Activated CD4-positive, alpha-beta T cell treated with anti-CD3 and anti-CD28 coated beads, Interleukin-2, amount 10 ng/mL, durations not matched to agents 7 days and 5 days (primary cell): ENCODE measurements around the gene S100A14. TPM values are rescaled to one million over a fixed set of nuclear protein-coding genes. Genes with fewer than 3 reads are reported as not detected.

Source experiments
- CTCF ChIA-PET: fragments of 350-600 bp; sonication (Branson Sonifier 250); formaldehyde crosslinking; loops from one replicate; lab custom pipeline; 2021; ENCODE audit warnings: antibody characterized with exemption; lab: Charles Lee
- POLR2A ChIA-PET: fragments of 350-600 bp; sonication (Branson Sonifier 250); formaldehyde crosslinking; loops from one replicate; lab custom pipeline; 2021; ENCODE audit warnings: antibody characterized with exemption; lab: Charles Lee
- DNase-seq: peaks from one replicate; pipeline ENCODE4 v3.0.0-alpha.2; 2020
- H3K27ac Mint-ChIP-seq: one replicate; pipeline ENCODE4 v1.8.0; 2021; ENCODE audit warnings: mild to moderate bottlenecking, moderate library complexity, mixed read lengths
- H3K27me3 Mint-ChIP-seq: one replicate; pipeline ENCODE4 v1.8.0; 2021; ENCODE audit warnings: mixed read lengths
- H3K36me3 Mint-ChIP-seq: one replicate; pipeline ENCODE4 v1.8.0; 2021; ENCODE audit warnings: low read depth, mixed read lengths
- H3K4me1 Mint-ChIP-seq: one replicate; pipeline ENCODE4 v1.8.0; 2021; ENCODE audit warnings: mixed read lengths
- H3K4me3 Mint-ChIP-seq: one replicate; pipeline ENCODE4 v1.8.0; 2021; ENCODE audit warnings: mild to moderate bottlenecking, moderate library complexity, mixed read lengths
- H3K9me3 Mint-ChIP-seq: one replicate; pipeline ENCODE4 v1.8.0; 2021; ENCODE audit warnings: mixed read lengths
- total RNA-seq, 2 experiments: library from RNA; stranded (reverse); gene quantifications; one replicate each; pipeline ENCODE4 v1.2.3, GENCODE V29; 2021

The S100A14 gene
- total RNA-seq: not detected

DNA sequence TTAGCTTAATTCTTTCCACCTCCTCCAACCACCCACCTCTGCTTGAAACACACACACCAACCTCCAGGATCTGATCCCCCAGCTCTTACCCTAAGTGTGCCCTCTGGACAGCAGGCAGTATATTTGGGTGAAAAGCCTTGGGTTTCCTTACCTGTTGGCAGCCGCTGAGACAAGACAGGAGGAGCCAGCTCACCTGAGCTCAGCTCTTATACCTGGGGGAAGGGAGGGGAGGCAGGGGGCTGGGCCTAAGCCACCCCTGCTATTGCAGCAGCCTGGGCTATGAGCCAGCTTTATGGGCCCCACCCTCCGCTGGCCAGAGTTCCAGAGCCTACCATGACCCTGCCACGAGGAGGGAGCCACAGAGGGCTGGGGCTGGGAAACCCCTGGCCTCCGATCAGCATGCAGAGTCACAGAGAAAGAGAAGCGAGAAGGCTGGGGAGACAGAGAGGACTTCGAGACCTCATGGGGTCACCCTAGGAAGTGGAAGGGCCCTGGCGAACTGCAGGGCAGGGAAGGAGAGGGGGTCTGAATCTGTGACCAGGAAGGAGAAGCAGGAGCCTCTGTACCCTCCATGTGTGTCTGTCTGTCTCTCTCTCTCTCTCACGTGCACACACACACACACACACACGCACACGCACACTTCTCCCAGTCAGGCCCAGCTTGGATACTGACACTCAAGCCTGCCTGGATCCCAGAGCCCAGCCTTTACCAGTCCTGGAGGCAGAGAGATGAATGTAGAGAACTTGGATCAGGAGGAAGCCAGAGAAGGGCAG lies at the start of gene S100A14:
TSS of gene S100A14 (minus strand) at position 182 of the 773 bp plus-strand sequence. CDS start 467 bp downstream, outside the sequence.
- no peaks in the 10 kb centered on the region for H3K27me3 Mint-ChIP-seq
- DNase-seq: no peak
- POLR2A ChIA-PET: interaction anchor here (0.6 kb wide), 1 partner anchor 193 kb away, joined by 3 read pairs; no protein-coding TSS in a partner anchor
- CTCF ChIA-PET: interaction anchor here (1.4 to 8.0 kb wide), 7 partner anchors 11 to 96 kb away, joined by 3 to 45 read pairs (median 4); partner anchors contain the start of genes CHTOP, S100A1 and S100A13
- H3K9me3 Mint-ChIP-seq: no peaks in the 10 kb centered on the region
- H3K4me3 Mint-ChIP-seq: no peak within 1 kb of the TSS
- H3K27ac Mint-ChIP-seq: peak within 1 kb of the TSS; percentile 55
- no peaks in the 10 kb centered on the region for H3K36me3 Mint-ChIP-seq
- H3K4me1 Mint-ChIP-seq: peaks cover 7% of the 10 kb centered on the region

DNA sequence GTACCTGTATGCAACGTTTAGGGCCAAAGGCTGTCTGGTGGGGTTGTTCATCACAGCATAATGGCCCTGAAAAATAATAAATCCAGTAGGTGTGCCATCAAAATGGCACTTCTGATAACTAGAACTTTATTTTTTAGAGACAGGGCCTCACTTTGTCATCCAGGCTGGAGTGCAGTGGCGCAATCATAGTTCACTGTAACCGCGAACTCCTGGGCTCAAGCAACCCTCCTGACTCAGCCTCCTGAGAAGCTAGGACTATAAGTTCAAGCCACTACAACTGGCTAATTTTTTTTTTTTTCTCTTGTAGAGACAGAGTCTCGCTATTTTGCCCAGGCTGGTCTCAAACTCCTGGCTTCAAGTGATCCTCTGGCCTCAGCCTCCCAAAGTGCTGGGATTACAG lies 47.1 kb upstream of the S100A14 start:
- H3K4me3 Mint-ChIP-seq: no peak overlapping the region
- no peak overlapping the region for H3K27ac Mint-ChIP-seq
- H3K36me3 Mint-ChIP-seq: peaks cover 69% of the 10 kb centered on the region
- H3K9me3 Mint-ChIP-seq: no peaks in the 10 kb centered on the region
- peaks cover 31% of the 10 kb centered on the region for H3K4me1 Mint-ChIP-seq
- DNase-seq: no peak
- H3K27me3 Mint-ChIP-seq: no peaks in the 10 kb centered on the region
- POLR2A ChIA-PET: no interaction called here
- CTCF ChIA-PET: interaction anchor here (1.2 kb wide), 1 partner anchor 13 kb away, joined by 3 read pairs; no protein-coding TSS in a partner anchor

DNA sequence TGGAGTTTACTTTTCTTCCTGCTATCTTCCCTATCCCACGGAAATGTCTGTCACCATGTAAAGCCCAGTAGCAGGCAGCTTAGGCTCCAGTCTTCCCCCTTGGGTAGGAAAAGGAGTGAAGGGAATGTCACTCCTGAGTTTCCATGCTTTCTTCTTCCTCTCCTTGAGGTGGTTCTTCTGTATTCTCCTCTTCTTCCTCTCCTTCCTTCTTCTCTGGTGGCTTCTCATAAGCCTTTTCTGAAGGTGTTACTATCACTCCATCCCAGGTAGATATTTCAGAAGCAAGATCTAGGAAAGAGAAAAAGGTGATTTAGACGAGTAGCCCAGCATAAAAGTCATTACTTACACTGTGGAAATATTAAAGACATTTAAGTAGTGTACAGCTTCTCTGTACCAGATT lies 46.1 kb upstream of the S100A14 start:
- ChIA-PET POLR2A (no interaction called here), CTCF (interaction anchor here (0.6 kb wide), 1 partner anchor 10 kb away, joined by 4 read pairs; no protein-coding TSS in a partner anchor)
- Mint-ChIP-seq H3K27ac (peak overlapping the region; percentile 15), H3K36me3 (peaks cover 60% of the 10 kb centered on the region), H3K27me3 (no peaks in the 10 kb centered on the region), H3K4me1 (peaks cover 22% of the 10 kb centered on the region), H3K4me3 (no peak overlapping the region), H3K9me3 (no peaks in the 10 kb centered on the region)
- no peak for DNase-seq

- ChIA-PET POLR2A (no interaction called here), CTCF (no interaction called here)
- Mint-ChIP-seq H3K27me3 (no peaks in the 10 kb centered on the region), H3K4me3 (no peak overlapping the region), H3K27ac (peak overlapping the region; percentile 25), H3K9me3 (no peaks in the 10 kb centered on the region), H3K4me1 (peaks cover 23% of the 10 kb centered on the region), H3K36me3 (peaks cover 52% of the 10 kb centered on the region)
- DNase-seq: no peak
These were observed 45.1 kb upstream of the S100A14 start for GRCh38 chr1:153661111-153661708.

DNA sequence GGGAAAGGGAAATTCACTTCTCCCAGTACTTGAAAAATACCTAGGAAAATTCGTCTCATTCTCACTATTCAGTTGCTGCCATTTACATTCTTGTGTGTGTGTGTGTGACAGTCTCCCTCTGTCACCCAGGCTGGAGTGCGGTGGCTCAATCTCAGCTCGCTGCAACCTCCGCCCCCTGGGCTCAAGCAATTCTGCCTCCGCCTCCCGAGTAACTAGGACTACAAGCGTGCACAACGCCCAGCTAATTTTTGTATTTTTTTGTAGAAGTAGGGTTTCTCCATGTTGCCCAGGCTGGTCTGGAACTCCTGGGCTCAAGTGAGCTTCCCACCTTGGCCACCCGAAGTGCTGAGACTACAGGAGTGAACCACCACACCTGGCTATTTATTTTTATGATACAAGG lies 43.5 kb upstream of the S100A14 start:
- CTCF ChIA-PET: interaction anchor here (1.0 to 1.7 kb wide), 3 partner anchors 8 to 12 kb away, joined by 3 to 6 read pairs (median 4); no protein-coding TSS in a partner anchor
- H3K4me1 Mint-ChIP-seq: peaks cover 19% of the 10 kb centered on the region

GRCh38 chr1:153659175-153659534 lies 43.0 kb upstream of the S100A14 start:
- peak overlapping the region; percentile 89 for H3K27ac Mint-ChIP-seq
- no peaks in the 10 kb centered on the region for H3K9me3 Mint-ChIP-seq
- H3K36me3 Mint-ChIP-seq: peaks cover 32% of the 10 kb centered on the region
- ChIA-PET POLR2A (interaction anchor here (0.6 to 1.2 kb wide), 2 partner anchors 25 to 557 kb away, joined by 4 to 6 read pairs; partner anchors contain the start of gene CHTOP), CTCF (interaction anchor here (1.0 to 1.7 kb wide), 3 partner anchors 8 to 12 kb away, joined by 3 to 6 read pairs (median 4); no protein-coding TSS in a partner anchor)
- H3K4me1 Mint-ChIP-seq: peaks cover 19% of the 10 kb centered on the region
- H3K4me3 Mint-ChIP-seq: peak overlapping the region; percentile 92
- no peaks in the 10 kb centered on the region for H3K27me3 Mint-ChIP-seq
- DNase-seq: no peak

More for the DNA sequence above, 43.5 kb upstream of the S100A14 start:
- POLR2A ChIA-PET: no interaction called here
- Mint-ChIP-seq H3K27ac (peak overlapping the region; percentile 54), H3K9me3 (no peaks in the 10 kb centered on the region), H3K36me3 (peaks cover 37% of the 10 kb centered on the region), H3K4me3 (peak overlapping the region; percentile 92), H3K27me3 (no peaks in the 10 kb centered on the region)
- DNase-seq: no peak

DNA sequence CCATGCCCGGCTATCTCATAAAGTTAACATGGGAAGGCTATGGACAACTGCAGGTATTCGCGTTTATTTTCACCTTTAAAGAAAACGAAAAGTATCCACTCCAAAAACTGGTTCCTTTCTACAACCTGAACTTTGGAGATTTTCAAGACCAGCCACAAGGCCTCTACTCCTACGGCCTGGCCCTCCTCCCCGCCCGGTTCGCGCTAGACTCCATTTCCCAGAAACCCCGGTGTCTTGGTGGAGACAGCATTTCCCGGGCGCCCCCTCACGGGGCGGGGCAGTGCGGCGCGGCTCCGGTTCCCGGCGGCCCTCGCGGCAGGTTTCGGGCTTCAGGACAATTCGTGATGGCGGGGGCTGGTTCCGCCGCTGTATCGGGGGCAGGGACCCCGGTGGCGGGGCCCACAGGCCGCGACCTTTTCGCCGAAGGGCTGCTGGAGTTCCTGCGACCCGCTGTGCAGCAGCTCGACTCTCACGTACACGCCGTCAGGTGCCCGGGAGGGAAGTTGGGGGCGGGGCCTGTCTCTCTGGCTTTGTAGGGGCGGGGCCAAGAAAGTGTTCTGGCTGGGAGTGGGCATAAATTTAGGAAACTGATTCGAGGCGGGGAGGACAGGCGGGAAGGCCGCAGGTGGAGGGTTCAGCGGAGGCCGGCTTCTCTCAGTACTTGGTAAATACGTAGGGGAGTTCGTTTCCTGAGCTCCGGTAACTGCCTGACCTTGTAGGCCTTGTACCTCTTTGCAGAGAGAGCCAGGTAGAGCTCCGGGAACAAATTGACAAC lies 42.5 kb upstream of the S100A14 start, which contains the start of gene SNAPIN:
TSS of gene SNAPIN (plus strand) at position 304 of the 775 bp plus-strand sequence. CDS start at position 345, 41 bp downstream.
- H3K27me3 Mint-ChIP-seq: no peaks in the 10 kb centered on the region
- H3K4me3 Mint-ChIP-seq: peak within 1 kb of the TSS; percentile 92
- H3K9me3 Mint-ChIP-seq: no peaks in the 10 kb centered on the region
- H3K36me3 Mint-ChIP-seq: peaks cover 28% of the 10 kb centered on the region
- H3K27ac Mint-ChIP-seq: peak within 1 kb of the TSS; percentile 89
- DNase-seq: peak; percentile 93
- POLR2A ChIA-PET: interaction anchor here (0.6 to 1.2 kb wide), 2 partner anchors 25 to 557 kb away, joined by 4 to 6 read pairs; partner anchors contain the start of gene CHTOP
- H3K4me1 Mint-ChIP-seq: peaks cover 19% of the 10 kb centered on the region
- CTCF ChIA-PET: interaction anchor here (0.7 to 1.7 kb wide), 3 partner anchors 9 to 43 kb away, joined by 3 to 6 read pairs (median 4); no protein-coding TSS in a partner anchor

DNA sequence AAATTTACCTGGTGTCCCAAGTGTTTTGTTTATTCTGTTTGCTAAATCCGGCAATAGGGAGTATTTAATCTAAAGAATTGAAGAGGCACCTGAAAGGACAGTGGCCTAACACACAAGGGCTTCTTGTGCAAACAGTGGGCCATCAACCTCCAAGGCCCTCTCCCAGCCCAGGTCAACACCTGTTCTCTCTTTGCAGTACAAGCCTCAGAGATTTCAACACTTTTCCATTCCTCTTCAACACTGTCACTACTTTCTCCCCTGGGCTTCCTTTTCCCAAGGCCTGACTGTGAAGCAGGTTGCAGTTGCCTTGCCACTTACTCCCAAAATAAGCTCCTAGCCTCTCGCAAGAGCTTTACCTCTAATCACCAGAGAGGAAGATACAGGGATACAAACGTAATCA lies 39.2 kb upstream of the S100A14 start:
- ChIA-PET POLR2A (no interaction called here), CTCF (interaction anchor here (1.7 kb wide), 1 partner anchor 18 kb away, joined by 5 read pairs; no protein-coding TSS in a partner anchor)
- no peaks in the 10 kb centered on the region for H3K27me3 Mint-ChIP-seq
- peaks cover 6% of the 10 kb centered on the region for H3K36me3 Mint-ChIP-seq
- no peak overlapping the region for H3K4me3 Mint-ChIP-seq
- H3K9me3 Mint-ChIP-seq: no peaks in the 10 kb centered on the region
- H3K27ac Mint-ChIP-seq: no peak overlapping the region
- peaks cover 16% of the 10 kb centered on the region for H3K4me1 Mint-ChIP-seq
- no peak for DNase-seq

- no peak overlapping the region for H3K27ac Mint-ChIP-seq
- H3K36me3 Mint-ChIP-seq: no peaks in the 10 kb centered on the region
- no peaks in the 10 kb centered on the region for H3K9me3 Mint-ChIP-seq
- ChIA-PET CTCF (interaction anchor here (1.1 to 1.4 kb wide), 4 partner anchors 9 to 123 kb away, joined by 3 to 6 read pairs (median 4); partner anchors contain the start of genes S100A1, S100A13 and SLC27A3), POLR2A (no interaction called here)
- peaks cover 22% of the 10 kb centered on the region for H3K4me1 Mint-ChIP-seq
- H3K27me3 Mint-ChIP-seq: no peaks in the 10 kb centered on the region
- no peak overlapping the region for H3K4me3 Mint-ChIP-seq
- DNase-seq: no peak
These were observed 36.8 kb upstream of the S100A14 start for GRCh38 chr1:153652805-153653500.

DNA sequence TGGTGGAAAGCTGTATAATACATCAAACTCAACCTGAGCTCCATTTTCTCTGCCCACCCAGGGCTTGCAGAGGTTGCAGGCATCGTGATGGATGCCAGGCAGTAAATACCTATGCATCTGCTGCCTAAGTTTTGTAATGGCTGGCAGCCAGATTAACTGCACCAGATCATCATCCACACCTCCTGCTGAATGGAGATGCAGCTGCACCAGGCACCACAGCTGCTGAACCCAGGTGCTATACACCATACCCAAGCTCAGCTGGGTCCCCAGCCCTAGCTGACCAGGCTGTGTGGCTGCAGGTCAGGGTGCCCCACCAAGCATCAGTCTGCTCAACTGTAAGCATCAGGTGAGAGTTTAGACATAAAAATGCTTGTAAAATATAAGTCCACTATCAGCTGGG lies 35.6 kb upstream of the S100A14 start:
- peaks cover 8% of the 10 kb centered on the region for H3K36me3 Mint-ChIP-seq
- CTCF ChIA-PET: interaction anchor here (1.0 to 1.3 kb wide), 4 partner anchors 12 to 26 kb away, joined by 3 to 7 read pairs (median 4); partner anchors contain the start of genes S100A1 and S100A13
- peaks cover 30% of the 10 kb centered on the region for H3K4me1 Mint-ChIP-seq
- no peaks in the 10 kb centered on the region for H3K27me3 Mint-ChIP-seq
- DNase-seq: no peak
- H3K9me3 Mint-ChIP-seq: no peaks in the 10 kb centered on the region
- no peak overlapping the region for H3K27ac Mint-ChIP-seq
- POLR2A ChIA-PET: no interaction called here
- no peak overlapping the region for H3K4me3 Mint-ChIP-seq

DNA sequence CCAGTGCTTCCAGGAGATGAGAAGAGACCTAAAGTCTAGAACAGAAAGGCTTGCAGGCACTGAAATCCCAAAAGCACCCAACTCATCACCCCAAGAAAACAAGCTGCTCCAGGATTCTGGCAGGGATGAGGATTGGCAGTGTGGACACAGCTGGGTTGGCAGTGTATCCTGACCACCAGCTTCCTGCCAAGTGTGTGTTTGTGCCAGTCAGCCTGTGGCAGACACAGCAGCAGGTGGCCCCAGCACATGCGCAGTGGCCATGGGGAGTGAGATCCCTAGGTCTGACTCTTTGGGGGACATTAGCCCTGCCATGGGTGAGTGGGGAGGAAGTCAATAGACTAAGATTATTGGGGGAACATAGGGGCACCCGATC lies 33.7 kb upstream of the S100A14 start:
- peaks cover 47% of the 10 kb centered on the region for H3K4me1 Mint-ChIP-seq
- ChIA-PET POLR2A (no interaction called here), CTCF (interaction anchor here (0.5 to 1.2 kb wide), 3 partner anchors 14 to 177 kb away, joined by 3 read pairs; partner anchors contain the start of gene S100A13)
- H3K36me3 Mint-ChIP-seq: peaks cover 27% of the 10 kb centered on the region
- H3K9me3 Mint-ChIP-seq: no peaks in the 10 kb centered on the region
- DNase-seq: no peak
- peak overlapping the region; percentile 91 for H3K27ac Mint-ChIP-seq
- peak overlapping the region; percentile 8 for H3K4me3 Mint-ChIP-seq
- H3K27me3 Mint-ChIP-seq: no peaks in the 10 kb centered on the region
